Kidney (tissue), 14 donors: ENCODE results near the gene PRKAG2. TPM values are rescaled to one million over a fixed set of nuclear protein-coding genes. Genes with fewer than 3 reads are reported as not detected.

Experiments
- DNase-seq, 5 donors: peaks; one replicate each; pipeline ENCODE4 v3.0.0-alpha.2; 2013 to 2020
- FAIRE-seq: peaks from 2 replicates; lab custom pipeline; 2012; peaks lifted over from hg19 to GRCh38; lab: Jason Lieb, UNC
- H3K27ac ChIP-seq, 2 donors: one replicate each; pipeline ENCODE4 v1.7.0; 2013; ENCODE audit warnings: low read depth in 2 of 2, low read length in 2 of 2, inconsistent platforms in 1 of 2
- H3K27me3 ChIP-seq: one replicate; pipeline ENCODE4 v1.7.1; 2013; ENCODE audit warnings: low read length, inconsistent platforms; ENCODE audit not compliant: control insufficient read depth, insufficient read depth
- H3K36me3 ChIP-seq, 3 donors: one replicate each; pipeline versions ENCODE4 v1.7.0 to v1.7.1; 2013; ENCODE audit warnings: low read length in 3 of 3, control low read depth in 1 of 3, inconsistent platforms in 1 of 3; ENCODE audit not compliant: insufficient read depth in 3 of 3, control insufficient read depth in 2 of 3
- H3K4me1 ChIP-seq, 3 donors: one replicate each; pipeline versions ENCODE4 v1.7.0 to v1.7.1; 2013; ENCODE audit warnings: low read length in 3 of 3, inconsistent platforms in 1 of 3, low read depth in 1 of 3; ENCODE audit not compliant: control insufficient read depth in 2 of 3, insufficient read depth in 2 of 3
- H3K4me3 ChIP-seq, 3 donors: one replicate each; pipeline versions ENCODE4 v1.7.0 to v1.8.1; 2013; ENCODE audit warnings: low read length in 3 of 3, control low read depth in 1 of 3, inconsistent platforms in 1 of 3
- H3K9ac ChIP-seq, 3 donors: one replicate each; pipeline versions ENCODE4 v1.7.0 to v1.7.1; 2013; ENCODE audit warnings: low read length in 3 of 3, control low read depth in 1 of 3, inconsistent platforms in 1 of 3
- H3K9me3 ChIP-seq, 3 donors: one replicate each; pipeline versions ENCODE4 v1.7.0 to v1.7.1; 2013; ENCODE audit warnings: low read length in 3 of 3, control low read depth in 1 of 3, inconsistent platforms in 1 of 3; ENCODE audit not compliant: control insufficient read depth in 2 of 3, insufficient read depth in 1 of 3
- intact Hi-C: fragments of 100-400 bp; cut with DNase I; formaldehyde crosslinking; loops from one replicate; pipeline ENCODE4 v1.11.1; 2022
- polyA plus RNA-seq: library from polyadenylated mRNA; stranded (reverse); fragments of 350-450 nt; fragmentation: Illumina TruSeq; extraction: RNeasy Lipid Tissue Mini Kit (QIAGEN cat#74804); gene quantifications from one replicate; pipeline ENCODE4 v1.2.3, GENCODE V29; 2014; ENCODE audit warnings: low read depth, low replicate concordance; ENCODE audit not compliant: insufficient read depth
- total RNA-seq: library from RNA; stranded (reverse); fragmentation: NEBNext Ultra II Directional; extraction: Animal tissue kit (Norgen Biotek cat#: 25700); gene quantifications from one replicate; pipeline ENCODE4 v1.2.1, GENCODE V29; 2021
- TF ChIP-seq, protein P1 (sequence below): IDR thresholded peaks from 3 replicates; pipeline ENCODE4 v1.5.1; 2012; ENCODE audit warnings: mild to moderate bottlenecking, moderate library complexity, borderline replicate concordance; ENCODE audit not compliant: insufficient read depth; ENCODE audit errors: extremely low read depth
- donor health status: control.
- donor health status: control.
- donor health status: control.
- donor health status: control.
- donor health status: control.
- donor health status: DM: yes; HTN: yes; CAD: no.
- donor health status: Normal renal cell carcinoma (clear cell type).

Gene PRKAG2
- total and polyA plus RNA-seq, 2 donors from 2014 or later = 40.7 to 40.9 TPM

GRCh38 chr7:151601521-151602305 is 275.2 kb downstream of the PRKAG2 start:
- no peaks in the 10 kb centered on the region for H3K9me3 ChIP-seq
- no peaks in the 10 kb centered on the region for H3K27me3 ChIP-seq
- no peak overlapping the region for H3K9ac ChIP-seq
- H3K4me1 ChIP-seq = peaks cover 0 to 15% (median 4%) of the 10 kb centered on the region in 3 donors
- H3K36me3 ChIP-seq = peaks cover 0 to 3% (median 2%) of the 10 kb centered on the region in 3 donors
- no peak overlapping the region for H3K4me3 ChIP-seq
- intact Hi-C loops = no loop called here
- TF ChIP-seq, protein P1, sequence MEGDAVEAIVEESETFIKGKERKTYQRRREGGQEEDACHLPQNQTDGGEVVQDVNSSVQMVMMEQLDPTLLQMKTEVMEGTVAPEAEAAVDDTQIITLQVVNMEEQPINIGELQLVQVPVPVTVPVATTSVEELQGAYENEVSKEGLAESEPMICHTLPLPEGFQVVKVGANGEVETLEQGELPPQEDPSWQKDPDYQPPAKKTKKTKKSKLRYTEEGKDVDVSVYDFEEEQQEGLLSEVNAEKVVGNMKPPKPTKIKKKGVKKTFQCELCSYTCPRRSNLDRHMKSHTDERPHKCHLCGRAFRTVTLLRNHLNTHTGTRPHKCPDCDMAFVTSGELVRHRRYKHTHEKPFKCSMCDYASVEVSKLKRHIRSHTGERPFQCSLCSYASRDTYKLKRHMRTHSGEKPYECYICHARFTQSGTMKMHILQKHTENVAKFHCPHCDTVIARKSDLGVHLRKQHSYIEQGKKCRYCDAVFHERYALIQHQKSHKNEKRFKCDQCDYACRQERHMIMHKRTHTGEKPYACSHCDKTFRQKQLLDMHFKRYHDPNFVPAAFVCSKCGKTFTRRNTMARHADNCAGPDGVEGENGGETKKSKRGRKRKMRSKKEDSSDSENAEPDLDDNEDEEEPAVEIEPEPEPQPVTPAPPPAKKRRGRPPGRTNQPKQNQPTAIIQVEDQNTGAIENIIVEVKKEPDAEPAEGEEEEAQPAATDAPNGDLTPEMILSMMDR = no peak
- no peak overlapping the region for H3K27ac ChIP-seq
- no peak for DNase-seq
- FAIRE-seq = no peak

GRCh38 chr7:151600331-151600730 is 276.6 kb downstream of the PRKAG2 start:
- Histone ChIP-seq H3K4me3 (no peak overlapping the region), H3K27me3 (no peaks in the 10 kb centered on the region), H3K36me3 (peaks cover 0 to 3% (median 2%) of the 10 kb centered on the region in 3 donors), H3K9me3 (no peaks in the 10 kb centered on the region), H3K9ac (no peak overlapping the region), H3K4me1 (peaks cover 0 to 15% (median 4%) of the 10 kb centered on the region in 3 donors), H3K27ac (peak overlapping the region; percentile 51 to 68)
- FAIRE-seq = no peak
- TF ChIP-seq, protein P1 = no peak
- intact Hi-C loops = no loop called here
- DNase-seq = no peak

GRCh38 chr7:151599401-151600227 is 277.3 kb downstream of the PRKAG2 start:
- TF ChIP-seq, protein P1 = no peak
- Histone ChIP-seq H3K27ac (peak overlapping the region; percentile 68 to 81), H3K36me3 (peaks cover 0 to 9% (median 2%) of the 10 kb centered on the region in 3 donors), H3K9me3 (no peaks in the 10 kb centered on the region), H3K9ac (peak overlapping the region in 1 of 3 donors; percentile 9), H3K4me1 (peaks cover 0 to 15% (median 4%) of the 10 kb centered on the region in 3 donors), H3K4me3 (no peak overlapping the region), H3K27me3 (no peaks in the 10 kb centered on the region)
- intact Hi-C loops = no loop called here
- DNase-seq (no peak), FAIRE-seq (no peak)
